ENCODE data around the gene GLCCI1.

GLCCI1 gene

GRCh38 chr7:8131694-8132605, 163.4 kb downstream of the GLCCI1 start:
- DNase-seq (ENCODE audit: low read depth) = no peak

- no peak for DNase-seq (ENCODE audit: low read depth)
Measured at GRCh38 chr7:8133188-8133848, 164.7 kb downstream of the GLCCI1 start.

- DNase-seq (ENCODE audit: low read depth) = no peak
Measured at GRCh38 chr7:8134089-8134733, 165.6 kb downstream of the GLCCI1 start.

- DNase-seq (ENCODE audit: low read depth) = no peak
Measured at GRCh38 chr7:8135417-8135816, 166.8 kb downstream of the GLCCI1 start.

GRCh38 chr7:8136051-8136730, 167.6 kb downstream of the GLCCI1 start:
- DNase-seq (ENCODE audit: low read depth) = no peak
